ENCODE data around the gene SLC6A19.
A peak's percentile ranks its signal among the peaks of the same experiment; 100 is the strongest.

The SLC6A19 gene

GRCh38 chr5:1189269-1189668 lies 12.1 kb upstream of the SLC6A19 start:
- no peaks in the 10 kb centered on the region for H3K36me3 ChIP-seq (ENCODE audit: control insufficient read depth in 2 of 2, insufficient read depth in 1 of 2, low read length in 2 of 2)
- POLR2A ChIA-PET: no interaction called here
- CTCF ChIA-PET: interaction anchor here (1.6 to 2.1 kb wide), 3 partner anchors 15 to 21 kb away, joined by 9 to 14 read pairs (median 10); no protein-coding TSS in a partner anchor

GRCh38 chr5:1190278-1190677 lies 11.1 kb upstream of the SLC6A19 start:
- no peaks in the 10 kb centered on the region for H3K4me1 ChIP-seq (ENCODE audit: control insufficient read depth, insufficient read depth, low read length)
- ChIA-PET POLR2A (no interaction called here), CTCF (interaction anchor here (2.1 kb wide), 1 partner anchor 16 kb away, joined by 10 read pairs; no protein-coding TSS in a partner anchor)

More at GRCh38 chr5:1189269-1189668, 12.1 kb upstream of the SLC6A19 start:
- Histone ChIP-seq H3K4me1 (ENCODE audit: control insufficient read depth, insufficient read depth, low read length) (no peaks in the 10 kb centered on the region), H3K4me3 (ENCODE audit: low read depth, low read length) (no peak overlapping the region), H3K27ac (ENCODE audit: extremely low read depth, low read depth, low read length) (no peak overlapping the region), H3K9me3 (ENCODE audit: control insufficient read depth, insufficient read depth, low read depth, low read length) (no peaks in the 10 kb centered on the region)
- TF ChIP-seq ZNF621 (tag by site-specific recombination; IDR thresholded peaks at IDR 0.05) (no peak), ZNF138 (tag by site-specific recombination; IDR thresholded peaks at IDR 0.05; ENCODE audit: borderline replicate concordance) (no peak), ZNF626 (tag by site-specific recombination; IDR thresholded peaks at IDR 0.05) (no peak), ZBTB10 (tag by site-specific recombination; IDR thresholded peaks at IDR 0.05) (no peak), ZNF157 (tag by site-specific recombination; IDR thresholded peaks at IDR 0.05) (no peak), ZIC2 (tag by site-specific recombination; IDR thresholded peaks at IDR 0.05) (no peak), ZNF184 (tag by site-specific recombination; IDR thresholded peaks at IDR 0.05) (no peak), ZNF548 (tag by site-specific recombination; IDR thresholded peaks at IDR 0.05) (no peak), ZNF394 (tag by site-specific recombination; IDR thresholded peaks at IDR 0.05; ENCODE audit: borderline replicate concordance) (no peak), ZNF664 (tag by site-specific recombination; IDR thresholded peaks at IDR 0.05) (no peak), ZNF366 (tag by site-specific recombination; conservative IDR thresholded peaks at IDR 0.05) (no peak), ZNF416 (tag by site-specific recombination; IDR thresholded peaks at IDR 0.05) (no peak)

GRCh38 chr5:1190837-1191239 lies 10.6 kb upstream of the SLC6A19 start:
- H3K4me3 ChIP-seq (ENCODE audit: low read depth, low read length): no peak overlapping the region
- no peaks in the 10 kb centered on the region for H3K9me3 ChIP-seq (ENCODE audit: control insufficient read depth, insufficient read depth, low read depth, low read length)
- POLR2A ChIA-PET: no interaction called here
- CTCF ChIA-PET: interaction anchor here (0.7 to 2.1 kb wide), 2 partner anchors 17 to 45 kb away, joined by 3 to 10 read pairs; no protein-coding TSS in a partner anchor
- H3K36me3 ChIP-seq (ENCODE audit: control insufficient read depth in 2 of 2, insufficient read depth in 1 of 2, low read length in 2 of 2): no peaks in the 10 kb centered on the region
- H3K27ac ChIP-seq (ENCODE audit: extremely low read depth, low read depth, low read length): no peak overlapping the region
- no peaks in the 10 kb centered on the region for H3K4me1 ChIP-seq (ENCODE audit: control insufficient read depth, insufficient read depth, low read length)
- TF ChIP-seq ZNF112 (tag by site-specific recombination; IDR thresholded peaks at IDR 0.05) (no peak), ZNF48 (tag by site-specific recombination; IDR thresholded peaks at IDR 0.05) (no peak), ZNF366 (tag by site-specific recombination; conservative IDR thresholded peaks at IDR 0.05) (no peak), SP2 (tag by site-specific recombination; IDR thresholded peaks at IDR 0.05) (0 out of 2 replicates have a peak, but pooled peaks have one; percentile 7)

More at GRCh38 chr5:1190278-1190677, 11.1 kb upstream of the SLC6A19 start:
- Histone ChIP-seq H3K4me3 (ENCODE audit: low read depth, low read length) (no peak overlapping the region), H3K36me3 (ENCODE audit: control insufficient read depth in 2 of 2, insufficient read depth in 1 of 2, low read length in 2 of 2) (no peaks in the 10 kb centered on the region), H3K27ac (ENCODE audit: extremely low read depth, low read depth, low read length) (no peak overlapping the region), H3K9me3 (ENCODE audit: control insufficient read depth, insufficient read depth, low read depth, low read length) (no peaks in the 10 kb centered on the region)
- TF ChIP-seq ZNF302 (tag by site-specific recombination; IDR thresholded peaks at IDR 0.05; ENCODE audit: low read depth): no peak
- no peak for TF ChIP-seq ZBTB17 (tag by site-specific recombination; IDR thresholded peaks at IDR 0.05)
- TF ChIP-seq ZNF514 (tag by site-specific recombination; IDR thresholded peaks at IDR 0.05): no peak
- no peak for TF ChIP-seq ZNF112 (tag by site-specific recombination; IDR thresholded peaks at IDR 0.05)
- no peak for TF ChIP-seq ZNF202 (tag by site-specific recombination; IDR thresholded peaks at IDR 0.05; ENCODE audit: borderline replicate concordance)
- no peak for TF ChIP-seq ZBTB44 (tag by site-specific recombination; IDR thresholded peaks at IDR 0.05)
- TF ChIP-seq ZNF658 (tag by site-specific recombination; IDR thresholded peaks at IDR 0.05): no peak
- no peak for TF ChIP-seq GLI2 (tag by site-specific recombination; IDR thresholded peaks at IDR 0.05; ENCODE audit: borderline replicate concordance, low read depth)
- TF ChIP-seq ZNF175 (tag by site-specific recombination; IDR thresholded peaks at IDR 0.05): no peak
- no peak for TF ChIP-seq TRIM28 (IDR thresholded peaks at IDR 0.05; ENCODE audit: borderline replicate concordance, low read length)
